ENCODE data around the gene COL18A1. TPM values are rescaled to one million over a fixed set of nuclear protein-coding genes. Genes with fewer than 3 reads are reported as not detected.
"Not testable (repeated sequence)": the region's sequence is repeated elsewhere in the genome, so short reads cannot be mapped to it uniquely, and the experiment has no call there.

The COL18A1 gene
- total RNA-seq, 1 donor from 2014 or later: 302 TPM

- Mint-ChIP-seq H3K4me3 (no peak overlapping the region), H3K4me1 (peaks cover 16% of the 10 kb centered on the region), H3K27ac (no peak overlapping the region), H3K27me3 (ENCODE audit: low read depth) (no peaks in the 10 kb centered on the region), H3K36me3 (peaks cover 15% of the 10 kb centered on the region), H3K9me3 (peaks cover 3% of the 10 kb centered on the region)
- TF ChIP-seq CTCF (IDR thresholded peaks at IDR 0.05; ENCODE audit: unreplicated experiment): no peak
- DNase-seq (ENCODE audit: low spot score in 2 of 2, unreplicated experiment in 2 of 2): no peak
Measured at GRCh38 chr21:45439901-45440461, 35.0 kb downstream of the COL18A1 start.

- TF ChIP-seq CTCF (IDR thresholded peaks at IDR 0.05; ENCODE audit: unreplicated experiment): no peak
- no peak overlapping the region for H3K27ac Mint-ChIP-seq
- H3K36me3 Mint-ChIP-seq: peaks cover 23% of the 10 kb centered on the region
- H3K9me3 Mint-ChIP-seq: peaks cover 12% of the 10 kb centered on the region
- no peaks in the 10 kb centered on the region for H3K27me3 Mint-ChIP-seq (ENCODE audit: low read depth)
- H3K4me3 Mint-ChIP-seq: no peak overlapping the region
- no peak for DNase-seq (ENCODE audit: low spot score in 2 of 2, unreplicated experiment in 2 of 2)
- peaks cover 13% of the 10 kb centered on the region for H3K4me1 Mint-ChIP-seq
Measured at GRCh38 chr21:45440736-45441350, 35.9 kb downstream of the COL18A1 start.

DNA sequence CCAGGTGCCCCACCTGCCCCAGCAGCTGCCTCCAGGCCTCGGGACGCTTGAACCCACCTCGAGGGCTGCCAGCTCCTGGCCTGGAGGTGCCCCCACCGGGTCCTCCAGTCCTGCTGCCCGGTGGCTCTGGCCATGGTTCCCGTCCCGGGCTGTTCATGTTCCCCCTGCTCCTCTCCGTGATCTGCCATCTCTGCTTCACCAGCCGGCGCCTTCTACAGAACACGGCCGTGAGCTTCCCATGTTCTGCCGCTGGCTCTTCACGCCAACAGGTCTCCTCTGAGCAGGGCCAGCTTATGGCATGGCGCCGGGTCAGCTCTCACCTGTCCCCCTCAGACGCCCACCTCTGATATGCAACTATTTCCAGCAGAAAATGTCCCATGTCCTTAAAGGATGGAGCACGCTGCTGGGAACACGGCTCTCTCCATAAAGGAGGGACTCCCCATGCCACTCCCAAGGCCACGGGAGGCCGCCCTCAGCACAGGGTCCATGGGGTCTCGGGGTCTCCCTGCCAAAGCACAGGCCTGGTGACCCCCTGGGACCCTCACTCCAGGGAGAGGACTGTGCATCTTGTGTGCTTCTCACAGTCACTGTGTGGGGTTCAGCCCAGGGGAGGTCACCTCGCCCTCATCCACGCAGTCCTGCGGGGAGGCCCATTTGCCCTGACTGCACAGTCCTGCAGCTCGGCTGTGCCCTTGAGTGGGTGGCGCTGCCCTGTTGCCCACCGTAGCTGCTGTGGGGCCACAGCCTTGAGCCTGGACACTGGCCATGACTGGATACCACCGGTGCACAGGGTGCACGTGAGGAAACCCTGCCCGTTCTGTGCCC, 36.7 kb downstream of the COL18A1 start:
- peaks cover 7% of the 10 kb centered on the region for H3K4me1 Mint-ChIP-seq
- no peaks in the 10 kb centered on the region for H3K27me3 Mint-ChIP-seq (ENCODE audit: low read depth)
- no peak overlapping the region for H3K4me3 Mint-ChIP-seq
- H3K36me3 Mint-ChIP-seq: peaks cover 28% of the 10 kb centered on the region
- no peak for TF ChIP-seq CTCF (IDR thresholded peaks at IDR 0.05; ENCODE audit: unreplicated experiment)
- no peak overlapping the region for H3K27ac Mint-ChIP-seq
- H3K9me3 Mint-ChIP-seq: peaks cover 17% of the 10 kb centered on the region
- DNase-seq (ENCODE audit: low spot score in 2 of 2, unreplicated experiment in 2 of 2): no peak

DNA sequence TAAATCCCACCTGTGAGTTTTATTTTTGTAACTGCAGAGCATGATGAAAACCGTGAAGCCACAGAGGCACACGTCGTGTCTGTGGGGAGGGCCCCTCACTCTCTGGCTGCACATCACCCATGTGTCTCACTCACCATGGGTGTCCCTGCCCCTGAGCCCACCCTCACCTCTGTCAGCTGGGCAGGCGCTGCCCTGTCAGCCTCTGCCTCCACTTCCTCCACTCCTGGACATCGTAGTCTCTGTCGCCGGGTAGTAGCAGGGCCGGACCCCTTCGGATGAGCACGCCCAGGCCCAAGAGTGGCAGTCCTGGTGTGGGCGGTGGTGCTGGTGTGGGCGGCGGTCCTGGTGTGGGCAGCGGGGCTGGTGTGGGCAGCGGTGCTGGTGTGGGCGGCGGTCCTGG, 37.3 kb downstream of the COL18A1 start:
- peaks cover 7% of the 10 kb centered on the region for H3K4me1 Mint-ChIP-seq
- DNase-seq (ENCODE audit: low spot score in 2 of 2, unreplicated experiment in 2 of 2): no peak
- no peaks in the 10 kb centered on the region for H3K27me3 Mint-ChIP-seq (ENCODE audit: low read depth)
- H3K4me3 Mint-ChIP-seq: no peak overlapping the region
- peaks cover 22% of the 10 kb centered on the region for H3K9me3 Mint-ChIP-seq
- no peak for TF ChIP-seq CTCF (IDR thresholded peaks at IDR 0.05; ENCODE audit: unreplicated experiment)
- H3K27ac Mint-ChIP-seq: no peak overlapping the region
- H3K36me3 Mint-ChIP-seq: peaks cover 29% of the 10 kb centered on the region

- H3K4me3 Mint-ChIP-seq; H3K4me1 Mint-ChIP-seq; H3K27ac Mint-ChIP-seq; DNase-seq (ENCODE audit: low spot score in 2 of 2, unreplicated experiment in 2 of 2); H3K27me3 Mint-ChIP-seq (ENCODE audit: low read depth): not testable (repeated sequence)
- Mint-ChIP-seq H3K9me3 (peaks cover 25% of the 10 kb centered on the region), H3K36me3 (peaks cover 34% of the 10 kb centered on the region)
Measured at GRCh38 chr21:45442686-45443594, 38.0 kb downstream of the COL18A1 start.

All from mesothelial cell of epicardium (in vitro differentiated cells).